SH-SY5Y (cell line): Measurements from ENCODE around the gene TRIP4.

Source experiments
- GATA2 ChIP-seq: IDR thresholded peaks from 2 replicates; pipeline ENCODE4 v1.6.1; 2011; ENCODE audit warnings: mild to moderate bottlenecking, low read depth, low read length
- GATA3 ChIP-seq: IDR thresholded peaks from 2 replicates; pipeline ENCODE4 v1.6.1; 2011; ENCODE audit warnings: low read depth, mild to moderate bottlenecking, low read length, moderate library complexity

DNA sequence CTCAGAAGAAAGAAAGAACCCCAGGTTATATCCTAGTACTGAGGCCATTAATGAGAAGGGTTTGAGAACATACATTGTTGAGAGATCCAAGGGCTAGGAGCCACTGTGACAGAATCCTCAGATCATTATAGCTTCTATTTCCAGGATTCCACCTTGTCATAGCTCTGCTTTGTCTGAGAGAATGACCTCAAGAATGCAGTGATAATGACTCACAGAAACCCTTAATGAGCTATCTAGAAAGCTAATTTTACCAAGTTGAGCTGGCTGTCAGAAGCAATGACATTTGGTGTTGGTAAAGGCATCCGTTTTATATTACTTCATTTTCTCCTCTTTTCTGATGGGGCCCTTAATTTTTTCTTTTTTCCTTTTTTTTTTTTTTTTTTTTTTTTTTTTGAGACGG, 10.9 kb downstream of the TRIP4 start:
- TF ChIP-seq GATA2 (no peak), GATA3 (no peak)
